DMS 273 (cell line): Measurements from ENCODE around the gene GJB4.
"Not testable (repeated sequence)": the region's sequence is repeated elsewhere in the genome, so short reads cannot be mapped to it uniquely, and the experiment has no call there.

Experiments
- DNase-seq: peaks from one replicate; lab custom pipeline; 2025; ENCODE audit not compliant: unreplicated experiment; lab: John Stamatoyannopoulos, UW

GJB4 gene

GRCh38 chr1:34759503-34760357 lies at the start of gene GJB4:
GJB4 (plus strand) TSS chr1:34759740; CDS start chr1:34761255, 1,515 bp downstream.
- DNase-seq: no peak

- no peak for DNase-seq
These were observed 48.7 kb upstream of the GJB4 start for GRCh38 chr1:34710812-34711211.

GRCh38 chr1:34711485-34711884 lies 48.1 kb upstream of the GJB4 start:
- DNase-seq: peak; percentile 31

- DNase-seq: no peak
These were observed 47.4 kb upstream of the GJB4 start for GRCh38 chr1:34712007-34712688.

- no peak for DNase-seq
These were observed 46.1 kb upstream of the GJB4 start for GRCh38 chr1:34713443-34713842.

- no peak for DNase-seq
These were observed 45.2 kb upstream of the GJB4 start for GRCh38 chr1:34714386-34714785.

- no peak for DNase-seq
These were observed 44.4 kb upstream of the GJB4 start for GRCh38 chr1:34715139-34715538.

GRCh38 chr1:34721241-34721640 lies 38.3 kb upstream of the GJB4 start:
- no peak for DNase-seq

GRCh38 chr1:34721646-34722355 lies 37.7 kb upstream of the GJB4 start:
- no peak for DNase-seq

GRCh38 chr1:34726861-34727260 lies 32.7 kb upstream of the GJB4 start:
- DNase-seq: no peak

- DNase-seq: no peak
These were observed 29.1 kb upstream of the GJB4 start for GRCh38 chr1:34730485-34730884.

- DNase-seq: not testable (repeated sequence)
These were observed 26.7 kb upstream of the GJB4 start for GRCh38 chr1:34732831-34733230.

GRCh38 chr1:34736692-34737091 lies 22.8 kb upstream of the GJB4 start:
- no peak for DNase-seq

GRCh38 chr1:34737236-34737635 lies 22.3 kb upstream of the GJB4 start:
- DNase-seq: not testable (repeated sequence)

- DNase-seq: no peak
These were observed 19.9 kb upstream of the GJB4 start for GRCh38 chr1:34739613-34740012.

GRCh38 chr1:34740161-34740868 lies 19.2 kb upstream of the GJB4 start:
- DNase-seq: peak; percentile 33

- peak; percentile 85 for DNase-seq
These were observed 16.8 kb upstream of the GJB4 start for GRCh38 chr1:34742667-34743270.

GRCh38 chr1:34743775-34744174 lies 15.8 kb upstream of the GJB4 start:
- DNase-seq: no peak

GRCh38 chr1:34744851-34745250 lies 14.7 kb upstream of the GJB4 start:
- no peak for DNase-seq

GRCh38 chr1:34745666-34746065 lies 13.9 kb upstream of the GJB4 start:
- no peak for DNase-seq

GRCh38 chr1:34746101-34746500 lies 13.4 kb upstream of the GJB4 start:
- no peak for DNase-seq
